Nephron (organoid): ENCODE results near the gene STRA6.
A peak's percentile ranks its signal among the peaks of the same experiment; 100 is the strongest.

Experiments
- H3K27ac Mint-ChIP-seq, 3 experiments: 2 replicates each; pipeline ENCODE4 v1.8.0; 2020; ENCODE audit warnings: mixed read lengths in 3 of 3, mild to moderate bottlenecking in 2 of 3, moderate library complexity in 1 of 3
- H3K27me3 Mint-ChIP-seq: 2 replicates; pipeline ENCODE4 v1.8.0; 2021; ENCODE audit warnings: low read depth, mild to moderate bottlenecking, moderate library complexity, mixed read lengths
- H3K36me3 Mint-ChIP-seq: 2 replicates; pipeline ENCODE4 v1.8.0; 2020; ENCODE audit warnings: low read depth, mixed read lengths
- H3K4me1 Mint-ChIP-seq: 2 replicates; pipeline ENCODE4 v1.8.0; 2020; ENCODE audit warnings: mixed read lengths
- H3K4me3 Mint-ChIP-seq, 3 experiments: 2 replicates each; pipeline ENCODE4 v1.8.0; 2020; ENCODE audit warnings: mild to moderate bottlenecking in 3 of 3, mixed read lengths in 3 of 3, moderate library complexity in 2 of 3
- H3K9me3 Mint-ChIP-seq: 2 replicates; pipeline ENCODE4 v1.8.0; 2020; ENCODE audit warnings: mixed read lengths
- TF ChIP-seq, protein P1 (sequence below), 3 experiments: fragments of 200-600 bp; sonication (generic); IDR thresholded peaks; one replicate each; pipeline ENCODE4 v1.5.0; 2021; ENCODE audit warnings: antibody characterized with exemption in 3 of 3; ENCODE audit not compliant: unreplicated experiment in 3 of 3

Gene STRA6

DNA sequence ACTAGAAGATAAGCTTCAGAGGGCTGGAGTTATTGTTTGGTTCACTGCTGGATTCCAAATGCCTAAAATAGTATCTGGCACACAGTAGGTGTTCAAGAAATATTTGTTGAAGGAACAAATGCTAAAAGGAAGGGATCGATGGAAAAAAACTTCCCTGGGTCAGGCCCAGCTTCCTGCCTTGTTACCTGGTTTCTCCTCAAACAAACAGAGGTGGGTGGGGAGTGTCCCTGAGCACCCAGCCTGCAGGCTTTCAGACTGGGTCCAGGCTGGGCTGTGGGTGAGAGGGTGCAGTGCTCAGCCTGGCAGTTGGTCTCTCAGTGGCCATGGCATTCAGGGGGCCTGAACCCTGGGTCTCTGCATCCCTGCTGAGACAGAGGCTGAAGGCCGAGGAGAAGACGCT is 14.4 kb upstream of the STRA6 start:
- no peaks in the 10 kb centered on the region for H3K36me3 Mint-ChIP-seq
- H3K27ac Mint-ChIP-seq = peak overlapping the region in 2 of 3 experiments; percentile 69 to 86
- peaks cover 2% of the 10 kb centered on the region for H3K27me3 Mint-ChIP-seq
- H3K4me1 Mint-ChIP-seq = peaks cover 79% of the 10 kb centered on the region
- TF ChIP-seq, protein P1, sequence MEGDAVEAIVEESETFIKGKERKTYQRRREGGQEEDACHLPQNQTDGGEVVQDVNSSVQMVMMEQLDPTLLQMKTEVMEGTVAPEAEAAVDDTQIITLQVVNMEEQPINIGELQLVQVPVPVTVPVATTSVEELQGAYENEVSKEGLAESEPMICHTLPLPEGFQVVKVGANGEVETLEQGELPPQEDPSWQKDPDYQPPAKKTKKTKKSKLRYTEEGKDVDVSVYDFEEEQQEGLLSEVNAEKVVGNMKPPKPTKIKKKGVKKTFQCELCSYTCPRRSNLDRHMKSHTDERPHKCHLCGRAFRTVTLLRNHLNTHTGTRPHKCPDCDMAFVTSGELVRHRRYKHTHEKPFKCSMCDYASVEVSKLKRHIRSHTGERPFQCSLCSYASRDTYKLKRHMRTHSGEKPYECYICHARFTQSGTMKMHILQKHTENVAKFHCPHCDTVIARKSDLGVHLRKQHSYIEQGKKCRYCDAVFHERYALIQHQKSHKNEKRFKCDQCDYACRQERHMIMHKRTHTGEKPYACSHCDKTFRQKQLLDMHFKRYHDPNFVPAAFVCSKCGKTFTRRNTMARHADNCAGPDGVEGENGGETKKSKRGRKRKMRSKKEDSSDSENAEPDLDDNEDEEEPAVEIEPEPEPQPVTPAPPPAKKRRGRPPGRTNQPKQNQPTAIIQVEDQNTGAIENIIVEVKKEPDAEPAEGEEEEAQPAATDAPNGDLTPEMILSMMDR (IDR thresholded peaks at IDR 0.05; ENCODE audit: unreplicated experiment in 3 of 3) = no peak
- H3K9me3 Mint-ChIP-seq = no peaks in the 10 kb centered on the region
- H3K4me3 Mint-ChIP-seq = no peak overlapping the region

DNA sequence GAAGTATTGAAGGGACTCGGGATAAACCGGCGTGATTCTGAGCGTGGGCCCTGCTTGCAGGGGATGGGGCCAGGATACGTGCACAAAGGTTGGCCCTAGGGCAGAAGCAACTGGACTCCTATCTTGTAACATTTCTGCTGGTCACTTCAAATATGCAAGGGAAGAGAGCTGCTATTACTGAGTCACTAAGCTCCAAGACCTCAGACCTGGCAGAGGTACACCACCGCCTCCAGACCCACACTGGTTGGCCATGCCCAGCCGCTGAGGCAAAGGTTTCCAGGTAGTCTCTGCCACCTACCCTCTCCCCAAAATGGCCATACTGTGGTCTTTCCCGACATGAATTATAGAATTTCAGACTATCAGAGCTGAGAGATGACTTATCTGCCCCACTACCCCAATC is 13.4 kb upstream of the STRA6 start:
- Mint-ChIP-seq H3K27ac (peak overlapping the region; percentile 78 to 90 (median 86)), H3K4me3 (no peak overlapping the region), H3K4me1 (peaks cover 76% of the 10 kb centered on the region), H3K9me3 (no peaks in the 10 kb centered on the region), H3K36me3 (no peaks in the 10 kb centered on the region), H3K27me3 (peaks cover 6% of the 10 kb centered on the region)
- TF ChIP-seq, protein P1 (IDR thresholded peaks at IDR 0.05; ENCODE audit: unreplicated experiment in 3 of 3) = no peak

DNA sequence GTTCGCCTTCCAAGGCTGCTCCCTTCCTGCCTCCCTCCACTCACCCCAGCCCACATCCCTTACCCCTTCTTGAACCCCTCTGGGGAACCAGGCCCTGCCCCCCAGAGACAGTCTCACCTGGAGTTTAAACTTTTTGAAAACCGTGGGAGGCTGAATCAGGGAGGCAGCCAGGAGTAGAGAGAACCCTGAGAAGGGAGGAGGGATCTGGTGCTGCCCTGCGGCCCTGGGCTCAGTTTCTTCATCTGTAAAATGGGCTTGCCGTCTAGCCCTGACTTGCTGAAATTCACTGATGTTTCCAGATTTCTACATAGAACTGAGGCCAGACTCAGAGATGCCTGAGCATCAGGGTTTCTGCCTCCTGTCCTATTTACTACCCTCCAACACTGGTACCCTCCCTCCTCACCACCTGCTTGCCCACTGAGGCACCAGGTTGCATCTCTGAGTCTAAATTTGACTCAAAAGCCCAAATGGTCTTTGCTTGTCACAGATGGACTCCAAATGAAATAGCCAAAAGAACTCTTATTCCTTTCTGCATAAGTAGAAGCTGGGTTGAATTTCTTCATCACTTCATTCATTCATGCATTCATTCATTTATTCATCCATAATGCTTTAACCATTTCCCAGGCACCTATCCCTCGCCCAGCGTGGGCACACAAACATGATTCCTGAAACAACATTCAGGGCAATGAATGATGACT is 11.9 kb upstream of the STRA6 start:
- Mint-ChIP-seq H3K36me3 (no peaks in the 10 kb centered on the region), H3K4me3 (peak overlapping the region in 1 of 3 experiments; percentile 0), H3K4me1 (peaks cover 76% of the 10 kb centered on the region), H3K27ac (peak overlapping the region; percentile 86 to 95 (median 90)), H3K27me3 (peaks cover 6% of the 10 kb centered on the region), H3K9me3 (no peaks in the 10 kb centered on the region)
- TF ChIP-seq, protein P1 (IDR thresholded peaks at IDR 0.05; ENCODE audit: unreplicated experiment in 3 of 3) = no peak

DNA sequence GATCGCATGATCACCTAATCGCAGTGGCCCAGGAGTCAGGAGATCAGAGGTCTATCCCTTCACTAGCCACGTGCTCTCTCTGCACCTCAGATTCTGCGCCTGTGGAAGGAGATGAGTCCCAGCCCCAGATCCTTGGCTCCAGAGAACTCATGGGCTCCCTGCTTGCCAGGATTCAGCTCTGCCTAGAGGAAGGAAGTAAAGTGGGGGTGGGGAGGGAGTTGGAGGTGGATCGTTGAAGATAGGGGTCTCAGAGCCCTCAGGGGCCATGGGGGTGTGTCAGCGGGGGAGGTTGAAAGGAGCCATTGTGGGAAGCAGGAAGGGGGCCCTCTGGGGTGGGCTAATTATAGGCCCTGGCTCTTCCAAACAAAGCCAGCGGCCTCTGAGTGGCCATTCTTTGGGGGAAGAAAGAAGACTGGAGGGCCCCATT is 11.3 kb upstream of the STRA6 start:
- Mint-ChIP-seq H3K27me3 (peaks cover 6% of the 10 kb centered on the region), H3K36me3 (no peaks in the 10 kb centered on the region), H3K4me1 (peaks cover 78% of the 10 kb centered on the region), H3K9me3 (no peaks in the 10 kb centered on the region), H3K27ac (peak overlapping the region; percentile 86 to 95 (median 90)), H3K4me3 (no peak overlapping the region)
- TF ChIP-seq, protein P1 (IDR thresholded peaks at IDR 0.05; ENCODE audit: unreplicated experiment in 3 of 3) = no peak

DNA sequence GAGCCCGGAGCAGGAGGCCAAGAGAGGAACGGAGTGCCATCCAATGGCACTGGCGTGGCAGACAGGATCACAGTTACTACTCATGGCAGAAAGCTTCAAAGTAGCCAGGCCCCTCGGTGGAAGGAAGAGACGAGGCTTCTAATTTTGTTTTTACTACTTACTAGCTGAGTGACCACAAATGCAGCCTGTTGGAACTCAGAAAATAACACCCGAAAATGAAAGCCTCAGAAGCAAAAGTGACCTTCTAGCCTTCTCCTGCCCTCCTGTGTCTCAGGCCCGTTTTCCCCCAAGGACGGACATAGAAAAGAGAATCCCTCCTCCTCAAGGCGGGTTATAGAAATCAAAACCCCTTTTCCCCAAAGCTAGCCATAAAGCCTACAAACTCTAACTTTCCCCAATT is 9.9 kb upstream of the STRA6 start:
- Mint-ChIP-seq H3K27ac (peak overlapping the region; percentile 86 to 95 (median 90)), H3K27me3 (peaks cover 6% of the 10 kb centered on the region), H3K36me3 (no peaks in the 10 kb centered on the region)

More for the DNA sequence above, 9.9 kb upstream of the STRA6 start:
- peaks cover 88% of the 10 kb centered on the region for H3K4me1 Mint-ChIP-seq
- no peaks in the 10 kb centered on the region for H3K9me3 Mint-ChIP-seq
- no peak overlapping the region for H3K4me3 Mint-ChIP-seq
- TF ChIP-seq, protein P1 (IDR thresholded peaks at IDR 0.05; ENCODE audit: unreplicated experiment in 3 of 3) = no peak
